Liver (tissue), 9 donors: ENCODE results near the gene FOXRED2. TPM values are rescaled to one million over a fixed set of nuclear protein-coding genes. Genes with fewer than 3 reads are reported as not detected.

Experiments
- DNase-seq: peaks from one replicate; pipeline ENCODE4 v3.0.0-alpha.2; 2017; ENCODE audit warnings: low spot score
- H3K27ac ChIP-seq, 2 donors: one replicate each; pipeline ENCODE4 v1.7.0; 2013; ENCODE audit warnings: inconsistent platforms in 2 of 2, low read length in 2 of 2, control low read depth in 1 of 2, low read depth in 1 of 2, mild to moderate bottlenecking in 1 of 2
- H3K27me3 ChIP-seq, 4 donors: one replicate each; pipeline versions ENCODE4 v1.6.1 to v1.7.0; 2013; ENCODE audit warnings: low read length in 3 of 4, inconsistent platforms in 1 of 4, mild to moderate bottlenecking in 1 of 4, moderate library complexity in 1 of 4; ENCODE audit not compliant: control insufficient read depth in 4 of 4, insufficient read depth in 4 of 4
- H3K36me3 ChIP-seq, 4 donors: one replicate each; pipeline versions ENCODE4 v1.6.1 to v1.7.0; 2013; ENCODE audit warnings: low read length in 3 of 4, mild to moderate bottlenecking in 3 of 4, low read depth in 1 of 4, moderate library complexity in 1 of 4; ENCODE audit not compliant: control insufficient read depth in 4 of 4, insufficient read depth in 3 of 4
- H3K4me1 ChIP-seq, 4 donors: one replicate each; pipeline versions ENCODE4 v1.6.1 to v1.7.0; 2013; ENCODE audit warnings: low read length in 3 of 4, mild to moderate bottlenecking in 3 of 4, moderate library complexity in 1 of 4; ENCODE audit not compliant: control insufficient read depth in 4 of 4, insufficient read depth in 4 of 4
- H3K4me3 ChIP-seq, 3 donors: one replicate each; pipeline versions ENCODE4 v1.6.1 to v1.7.0; 2013; ENCODE audit warnings: low read length in 3 of 3, control low read depth in 1 of 3, low read depth in 1 of 3, mild to moderate bottlenecking in 1 of 3
- H3K9ac ChIP-seq, 2 donors: one replicate each; pipeline ENCODE4 v1.7.0; 2013; ENCODE audit warnings: low read length in 2 of 2, mild to moderate bottlenecking in 2 of 2, moderate library complexity in 2 of 2, control low read depth in 1 of 2, low read depth in 1 of 2
- H3K9me3 ChIP-seq, 4 donors: one replicate each; pipeline versions ENCODE4 v1.6.1 to v1.7.0; 2013; ENCODE audit warnings: low read length in 3 of 4; ENCODE audit not compliant: control insufficient read depth in 4 of 4
- ATF3 ChIP-seq: IDR thresholded peaks from 2 replicates; pipeline ENCODE4 v1.6.1; 2016; ENCODE audit warnings: antibody characterized with exemption
- CTCF ChIP-seq: fragments of 150-350 bp; IDR thresholded peaks from 2 replicates; pipeline ENCODE4 v1.5.1; 2017; ENCODE audit warnings: improper control_type of control experiment, low read depth, low read length; ENCODE audit not compliant: missing input control
- EGR1 ChIP-seq, 2 donors: IDR thresholded peaks; 2 replicates each; pipeline ENCODE4 v1.6.1; 2016 to 2018; ENCODE audit warnings: antibody characterized with exemption in 2 of 2, low read depth in 2 of 2
- FOXA1 ChIP-seq: IDR thresholded peaks from 2 replicates; pipeline ENCODE4 v1.6.1; 2016; ENCODE audit warnings: antibody characterized with exemption
- FOXA2 ChIP-seq: IDR thresholded peaks from 2 replicates; pipeline ENCODE4 v1.6.1; 2016; ENCODE audit warnings: antibody characterized with exemption
- GABPA ChIP-seq, 2 donors: IDR thresholded peaks in 1 of 2; conservative IDR thresholded peaks in 1 of 2; 2 replicates each; pipeline ENCODE4 v1.6.1; 2016; ENCODE audit warnings: antibody characterized with exemption in 2 of 2, mild to moderate bottlenecking in 1 of 2, moderate library complexity in 1 of 2
- HNF4A ChIP-seq, 2 donors: conservative IDR thresholded peaks; 2 replicates each; pipeline ENCODE4 v1.6.1; 2016; ENCODE audit warnings: antibody characterized with exemption in 2 of 2, mild to moderate bottlenecking in 2 of 2
- HNF4G ChIP-seq: IDR thresholded peaks from 2 replicates; pipeline ENCODE4 v1.6.1; 2016; ENCODE audit warnings: antibody characterized with exemption
- JUND ChIP-seq, 2 donors: IDR thresholded peaks; 2 replicates each; pipeline ENCODE4 v1.6.1; 2016; ENCODE audit warnings: antibody characterized with exemption in 2 of 2
- MAX ChIP-seq: IDR thresholded peaks from 2 replicates; pipeline ENCODE4 v1.6.1; 2016; ENCODE audit warnings: antibody characterized with exemption
- NR2F2 ChIP-seq: IDR thresholded peaks from 2 replicates; pipeline ENCODE4 v1.6.1; 2016; ENCODE audit warnings: antibody characterized with exemption
- RAD21 ChIP-seq, 2 donors: IDR thresholded peaks; 2 replicates each; pipeline ENCODE4 v1.6.1; 2016; ENCODE audit warnings: antibody characterized with exemption in 2 of 2, mild to moderate bottlenecking in 2 of 2
- REST ChIP-seq: IDR thresholded peaks from 2 replicates; pipeline ENCODE4 v1.6.1; 2016; ENCODE audit warnings: antibody characterized with exemption, mild to moderate bottlenecking
- RXRA ChIP-seq, 2 donors: IDR thresholded peaks; 2 replicates each; pipeline ENCODE4 v1.6.1; 2017 to 2018; ENCODE audit warnings: antibody characterized with exemption in 2 of 2, mild to moderate bottlenecking in 1 of 2
- SP1 ChIP-seq: IDR thresholded peaks from 2 replicates; pipeline ENCODE4 v1.6.1; 2018; ENCODE audit warnings: antibody characterized with exemption, mild to moderate bottlenecking
- TAF1 ChIP-seq: conservative IDR thresholded peaks from 2 replicates; pipeline ENCODE4 v1.6.1; 2016; ENCODE audit warnings: antibody characterized with exemption, mild to moderate bottlenecking
- YY1 ChIP-seq: IDR thresholded peaks from 2 replicates; pipeline ENCODE4 v1.6.1; 2016; ENCODE audit warnings: antibody characterized with exemption, mild to moderate bottlenecking
- ZBTB33 ChIP-seq: IDR thresholded peaks from 2 replicates; pipeline ENCODE4 v1.6.1; 2016; ENCODE audit warnings: antibody characterized with exemption
- WGBS: extraction: QIAGEN DNeasy Blood & Tissue Kit; methylation state at CpG from one replicate; pipeline ENCODE4 v1.1.7; 2013; 5-methylcytosine and 5-hydroxymethylcytosine counted together
- polyA plus RNA-seq, 2 donors: library from polyadenylated mRNA; stranded (reverse) in 1 of 2; unstranded in 1 of 2; fragments of 200-250 nt in 1 of 2; fragments of >200 nt in 1 of 2; fragmentation: Nextera tagmentation in 1 of 2; extraction: Ambion mirVana in 1 of 2; gene quantifications; one replicate each; pipeline versions ENCODE4 v1.2.1 to v1.2.3, GENCODE V29; 2013 to 2015
- total RNA-seq, 2 donors: library from RNA; depleted of rRNA; stranded (reverse); fragments of >200 nt; gene quantifications; one replicate each; pipeline ENCODE4 v1.2.3, GENCODE V29; 2014
- donor health status: healthy.
- donor health status: healthy.
- donor health status: healthy.
- donor health status: healthy.
- donor health status: healthy.

The FOXRED2 gene
- total and polyA plus RNA-seq, 4 donors, result 5.1 to 15.0 (median 7.3) TPM

GRCh38 chr22:36469094-36469710 is 37.6 kb downstream of the FOXRED2 start:
- Histone ChIP-seq H3K36me3 (peaks cover 2 to 19% (median 11%) of the 10 kb centered on the region in 4 donors), H3K9ac (no peak overlapping the region), H3K4me1 (peaks cover 2 to 6% (median 3%) of the 10 kb centered on the region in 4 donors), H3K9me3 (no peaks in the 10 kb centered on the region), H3K4me3 (no peak overlapping the region), H3K27me3 (no peaks in the 10 kb centered on the region), H3K27ac (no peak overlapping the region)
- TF ChIP-seq SP1, result no peak
- TF ChIP-seq FOXA2, result no peak
- no peak for TF ChIP-seq FOXA1
- TF ChIP-seq TAF1, result no peak
- TF ChIP-seq EGR1 (IDR thresholded peaks at IDR 0.05; ENCODE audit: low read depth in 2 of 2), result no peak
- TF ChIP-seq CTCF, result no peak
- no peak for TF ChIP-seq NR2F2
- TF ChIP-seq HNF4A (conservative IDR thresholded peaks at IDR 0.05), result no peak
- no peak for TF ChIP-seq RAD21 (IDR thresholded peaks at IDR 0.05)
- TF ChIP-seq GABPA (IDR thresholded peaks at IDR 0.05 in 1 of 2, conservative IDR thresholded peaks at IDR 0.05 in 1 of 2), result no peak
- TF ChIP-seq REST, result no peak
- no peak for TF ChIP-seq HNF4G
- TF ChIP-seq ZBTB33, result no peak
- TF ChIP-seq JUND (IDR thresholded peaks at IDR 0.05), result no peak
- no peak for TF ChIP-seq YY1
- no peak for TF ChIP-seq RXRA (IDR thresholded peaks at IDR 0.05)
- no peak for TF ChIP-seq MAX
- no peak for TF ChIP-seq ATF3
- WGBS, result 81% methylated on average over 14 of the region's 14 CpGs
- DNase-seq, result no peak
